Measurements from ENCODE around the gene CAPNS1. TPM values are rescaled to one million over a fixed set of nuclear protein-coding genes. Genes with fewer than 3 reads are reported as not detected.

The CAPNS1 gene
- total and polyA plus RNA-seq, 2 of the 13 experiments (the other 11 are each of a cell fraction or from before 2014, with no cell fraction given): 322 to 526 TPM

GRCh38 chr19:36139473-36140303, at the start of gene CAPNS1 (continued):
- TF ChIP-seq MTERF4 (CRISPR knock-in tag; IDR thresholded peaks at IDR 0.05) (peak; percentile 86), ZNF10 (CRISPR knock-in tag; IDR thresholded peaks at IDR 0.05; ENCODE audit: borderline replicate concordance, low read depth) (no peak), ZNF780A (CRISPR knock-in tag; IDR thresholded peaks at IDR 0.05) (no peak), ZNF616 (CRISPR knock-in tag; IDR thresholded peaks at IDR 0.05; ENCODE audit: low read depth) (peak; percentile 90), E2F5 (CRISPR knock-in tag; conservative IDR thresholded peaks at IDR 0.05) (no peak), NR2F6 (IDR thresholded peaks at IDR 0.05) (no peak), NR2F6 (CRISPR knock-in tag; IDR thresholded peaks at IDR 0.05) (peak; percentile 54; the same call in 1 of the 2 replicates), CREB1 (IDR thresholded peaks at IDR 0.05) (peak; percentile 58), CREB1 (CRISPR knock-in tag; IDR thresholded peaks at IDR 0.05) (0 out of 2 replicates have a peak, but pooled peaks have one; percentile 40), SATB2 (CRISPR knock-in tag; IDR thresholded peaks at IDR 0.05) (peak; percentile 64; the same call in 1 of the 2 replicates), HDAC6 (IDR thresholded peaks at IDR 0.05; ENCODE audit: low read depth, low read length) (no peak), ZNF337 (CRISPR knock-in tag; IDR thresholded peaks at IDR 0.05; ENCODE audit: borderline replicate concordance, low read depth) (no peak), NKX3-1 (CRISPR knock-in tag; IDR thresholded peaks at IDR 0.05) (peak; percentile 26; the same call in 1 of the 2 replicates), ZNF138 (CRISPR knock-in tag; IDR thresholded peaks at IDR 0.05; ENCODE audit: low read depth) (no peak), ZBTB39 (CRISPR knock-in tag; IDR thresholded peaks at IDR 0.05) (0 out of 2 replicates have a peak, but pooled peaks have one; percentile 66), HNRNPLL (IDR thresholded peaks at IDR 0.05; ENCODE audit: low read depth, low read length, poor library complexity, severe bottlenecking) (peak; percentile 81), GLI4 (CRISPR knock-in tag; IDR thresholded peaks at IDR 0.05; ENCODE audit: borderline replicate concordance) (no peak), ATF2 (CRISPR knock-in tag; IDR thresholded peaks at IDR 0.05) (0 out of 2 replicates have a peak, but pooled peaks have one; percentile 64), ZNF639 (CRISPR knock-in tag; conservative IDR thresholded peaks at IDR 0.05) (peak; percentile 75; the same call in 1 of the 2 replicates), ZNF333 (CRISPR knock-in tag; IDR thresholded peaks at IDR 0.05; ENCODE audit: borderline replicate concordance) (peak; percentile 41; the same call in 1 of the 2 replicates)

Data from HepG2 (cell line).